ENCODE data around the gene MS4A15.

GRCh38 chr11:60777572-60777971 lies 20.9 kb downstream of the MS4A15 start:
- TF ChIP-seq CTCF (IDR thresholded peaks at IDR 0.05; ENCODE audit: insufficient read depth, low read depth, low read length) (no peak), EZH2 (IDR thresholded peaks at IDR 0.05; ENCODE audit: insufficient read depth, low read length) (no peak)

Data from astrocyte (in vitro differentiated cells and primary cell).